K562 (cell line): ENCODE data around the gene ELMOD1. TPM values are rescaled to one million over a fixed set of nuclear protein-coding genes. Genes with fewer than 3 reads are reported as not detected.

Experiments used
- ATAC-seq: fragments of 200-7000 bp; cut with Tn5 transposase; 3 replicates; pipeline ENCODE4 v1.9.1; 2020; ENCODE audit warnings: moderate library complexity
- BruUV-seq: library from RNA; stranded (reverse); fragments of 400-500 nt; replicated peaks from 2 replicates; lab custom pipeline; 2021; lab: Mats Ljungman, UMichigan
- CTCF ChIA-PET: fragments of 300-600 bp; formaldehyde crosslinking; extraction: SDS; loops from one replicate; lab custom pipeline; 2021; ENCODE audit warnings: low intra/inter-chr PET ratio; lab: Yijun Ruan, JAX
- POLR2A ChIA-PET: fragments of 300-600, 350-650 bp; sonication (Branson Sonifier 250); formaldehyde crosslinking; extraction: SDS; loops from one replicate; lab custom pipeline; 2021; ENCODE audit warnings: antibody characterized with exemption, inconsistent platforms; lab: Yijun Ruan, JAX
- DNase-seq, 4 experiments: peaks; one replicate each; pipeline versions ENCODE4 v3.0.0 to v3.0.0-alpha.2; 2011 to 2018; ENCODE audit warnings: low spot score in 3 of 4, mixed read lengths in 3 of 4; ENCODE audit errors: extremely low read depth in 1 of 4
- FAIRE-seq: peaks from 2 replicates; lab custom pipeline; 2011; peaks lifted over from hg19 to GRCh38; lab: Jason Lieb, UNC
- H2AFZ ChIP-seq: 2 replicates; pipeline ENCODE4 v1.6.0; 2011; ENCODE audit warnings: low read depth, low read length, control low read depth, inconsistent platforms
- H3K27ac ChIP-seq: fragments of 200-600 bp; 3 replicates; pipeline ENCODE4 v1.8.0; 2011; ENCODE audit warnings: low read depth, mild to moderate bottlenecking, control low read depth, inconsistent platforms, low read length, moderate library complexity, mixed read lengths; ENCODE audit errors: extremely low read depth
- H3K27me3 ChIP-seq, 2 experiments: fragments of 300-600 bp in 1 of 2; 2 replicates in 1 of 2; 3 replicates in 1 of 2; pipeline versions ENCODE4 v1.6.0 to v1.8.0; 2011; ENCODE audit warnings: inconsistent platforms in 2 of 2, low read length in 2 of 2, mild to moderate bottlenecking in 1 of 2, mixed read lengths in 1 of 2, moderate library complexity in 1 of 2; ENCODE audit not compliant: control insufficient read depth in 2 of 2, insufficient read depth in 2 of 2
- H3K36me3 ChIP-seq: fragments of 300-600 bp; 3 replicates; pipeline ENCODE4 v1.8.0; 2011; ENCODE audit warnings: mild to moderate bottlenecking, low read length, inconsistent platforms; ENCODE audit not compliant: control insufficient read depth, insufficient read depth
- H3K4me1 ChIP-seq, 2 experiments: fragments of 200-600 bp in 1 of 2; replicated peaks in 1 of 2; 2 replicates in 1 of 2; 3 replicates in 1 of 2; pipeline versions ENCODE4 v1.5.1 to v1.8.0; 2011; ENCODE audit warnings: inconsistent platforms in 2 of 2, low read length in 2 of 2, mild to moderate bottlenecking in 1 of 2, mixed read lengths in 1 of 2, moderate library complexity in 1 of 2; ENCODE audit not compliant: control insufficient read depth in 2 of 2, insufficient read depth in 2 of 2
- H3K4me2 ChIP-seq: 2 replicates; pipeline ENCODE4 v1.6.1; 2011; ENCODE audit warnings: low read length, control low read depth, inconsistent platforms, mixed read lengths; ENCODE audit not compliant: insufficient read depth
- H3K4me3 ChIP-seq: fragments of 200-600 bp; sonication (generic), shearing (Covaris generic); 2 replicates; pipeline ENCODE4 v1.5.1; 2016; ENCODE audit warnings: control low read depth, inconsistent platforms
- H3K79me2 ChIP-seq: fragments of 200-600 bp; 3 replicates; pipeline ENCODE4 v1.8.0; 2011; ENCODE audit warnings: low read length, inconsistent platforms; ENCODE audit not compliant: control insufficient read depth, insufficient read depth
- H3K9ac ChIP-seq, 2 experiments: 2 replicates each; pipeline versions ENCODE4 v1.6.0 to v1.6.1; 2011; ENCODE audit warnings: low read depth in 2 of 2, low read length in 2 of 2, control low read depth in 1 of 2, inconsistent platforms in 1 of 2, mild to moderate bottlenecking in 1 of 2, mixed read lengths in 1 of 2; ENCODE audit not compliant: insufficient read depth in 1 of 2
- H3K9me1 ChIP-seq: one replicate; pipeline ENCODE4 v1.6.0; 2011; ENCODE audit warnings: inconsistent platforms, mild to moderate bottlenecking, low read length, moderate library complexity; ENCODE audit not compliant: control insufficient read depth, insufficient read depth
- H3K9me3 ChIP-seq: replicated peaks from 2 replicates; pipeline ENCODE4 v1.5.1; 2011; ENCODE audit warnings: low read depth, low read length, inconsistent platforms; ENCODE audit not compliant: control insufficient read depth, insufficient read depth
- H4K20me1 ChIP-seq: replicated peaks from 2 replicates; pipeline ENCODE4 v1.6.1; 2011; ENCODE audit warnings: low read length, inconsistent platforms, mixed read lengths; ENCODE audit not compliant: control insufficient read depth, insufficient read depth
- CBFA2T2 ChIP-seq: fragments of 450-650 bp; conservative IDR thresholded peaks from 2 replicates; pipeline ENCODE4 v1.6.1; 2017; ENCODE audit warnings: mild to moderate bottlenecking
- EP400 ChIP-seq: fragments of 450-650 bp; IDR thresholded peaks from 2 replicates; pipeline ENCODE4 v1.6.1; 2017; ENCODE audit warnings: antibody characterized with exemption, mild to moderate bottlenecking, moderate library complexity
- FOSL1 ChIP-seq: fragments of 200-800 bp; sonication (Bioruptor generic); conservative IDR thresholded peaks from 2 replicates; pipeline ENCODE4 v1.6.1; 2016; ENCODE audit warnings: missing genetic modification characterization, missing compliant biosample characterization
- RBM25 ChIP-seq: fragments of 200-400 bp; formaldehyde crosslinking; IDR thresholded peaks from 2 replicates; pipeline ENCODE4 v1.6.1; 2018; ENCODE audit warnings: low read length, low read depth, moderate library complexity; ENCODE audit not compliant: severe bottlenecking
- ZKSCAN8 ChIP-seq: fragments of 200-800 bp; sonication (Bioruptor generic); IDR thresholded peaks from 2 replicates; pipeline ENCODE4 v1.6.1; 2016; ENCODE audit warnings: missing genetic modification characterization, missing compliant biosample characterization
- ZNF316 ChIP-seq: fragments of 450-650 bp; IDR thresholded peaks from 2 replicates; pipeline ENCODE4 v1.6.1; 2016
- WGBS: fragments of 100-300 bp; shearing (Covaris generic); methylation state at CpG from one replicate; pipeline ENCODE4 v1.1.6; 2016; ENCODE audit warnings: low coverage, mixed read lengths; ENCODE audit not compliant: insufficient coverage; ENCODE audit errors: missing lambda C conversion rate; 5-methylcytosine and 5-hydroxymethylcytosine counted together
- in situ Hi-C: fragments of 300-500 bp; cut with MboI; formaldehyde crosslinking; loops from 4 replicates; pipeline ENCODE4 v1.15.0; 2018; ENCODE audit warnings: inconsistent platforms, mixed read lengths
- intact Hi-C: fragments of 100-400 bp; cut with micrococcal nuclease; formaldehyde crosslinking; loops from 2 replicates; pipeline ENCODE4 v1.14.2; 2022
- polyA plus RNA-seq, 8 experiments: library from polyadenylated mRNA; depleted of rRNA in 4 of 8; stranded (reverse) in 5 of 8; unstranded in 3 of 8; fragments of >200 nt; fragmentation: Nextera tagmentation in 2 of 8; fragmentation: Illumina TruSeq in 1 of 8; extraction: Ambion mirVana in 2 of 8; extraction: Trizol in 1 of 8; gene quantifications; 2 replicates each; pipeline versions ENCODE4 v1.2.1 to v1.2.3, GENCODE V29; 2011 to 2014; ENCODE audit warnings: inconsistent platforms in 1 of 8, missing spikeins in 1 of 8
- total RNA-seq, 7 experiments: library from RNA; depleted of rRNA in 6 of 7; stranded (reverse); fragments of >200 nt in 6 of 7; fragmentation: Illumina TruSeq in 2 of 7; extraction: Trizol in 2 of 7; gene quantifications; 2 replicates each; pipeline versions ENCODE4 v1.2.1 to v1.2.3, GENCODE V29; 2011 to 2021; ENCODE audit warnings: low replicate concordance in 1 of 7

The ELMOD1 gene
- total and polyA plus RNA-seq, 9 of the 15 experiments (the other 6 are each of a cell fraction or from before 2014, with no cell fraction given): not detected

DNA sequence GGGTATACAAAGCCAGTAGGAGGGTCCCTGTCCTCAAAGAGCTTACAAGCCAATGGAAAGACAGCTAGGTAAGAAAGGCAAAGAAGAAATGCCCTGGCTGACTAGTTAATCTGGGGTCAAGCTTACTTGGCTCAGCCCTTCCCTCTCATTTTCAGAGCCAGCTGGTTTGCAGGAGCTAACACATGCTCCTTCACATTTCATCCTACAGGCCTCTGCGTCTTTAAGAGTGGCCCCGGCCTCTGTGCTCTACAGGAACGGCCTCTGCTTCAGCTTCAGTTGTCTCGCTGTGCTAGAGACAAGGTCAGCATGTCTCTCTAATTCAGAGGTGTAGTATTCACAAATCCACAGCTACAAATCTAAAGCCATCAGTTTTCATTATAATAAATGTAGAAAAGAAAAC, 40.6 kb upstream of the ELMOD1 start:
- CTCF ChIA-PET: no interaction called here
- POLR2A ChIA-PET: interaction anchor here (1.0 kb wide), 1 partner anchor 139 kb away, joined by 3 read pairs; no protein-coding TSS in a partner anchor
- no peaks in the 10 kb centered on the region for H3K79me2 ChIP-seq
- no peaks in the 10 kb centered on the region for H3K9me1 ChIP-seq
- H3K4me2 ChIP-seq: no peak overlapping the region
- peaks cover 47% of the 10 kb centered on the region; the same call in 2 of the 3 replicates for H3K36me3 ChIP-seq
- no peak for TF ChIP-seq EP400
- no peak overlapping the region for H2AFZ ChIP-seq
- intact Hi-C loops (no loop called here), in situ Hi-C loops (loop anchor here (10.0 kb wide), 1 partner anchor 134 kb away; no protein-coding TSS in a partner anchor)
- H3K27ac ChIP-seq: no peak overlapping the region
- H3K9ac ChIP-seq: no peak overlapping the region
- no peak for ATAC-seq
- no peak for FAIRE-seq
- no peak for DNase-seq
- H3K4me3 ChIP-seq: no peak overlapping the region
- no peaks in the 10 kb centered on the region for H4K20me1 ChIP-seq
- BruUV-seq: no TSS peak
- 91% methylated on average over 4 of the region's 4 CpGs for WGBS
- H3K27me3 ChIP-seq: no peaks in the 10 kb centered on the region
- no peaks in the 10 kb centered on the region for H3K9me3 ChIP-seq
- no peaks in the 10 kb centered on the region for H3K4me1 ChIP-seq

DNA sequence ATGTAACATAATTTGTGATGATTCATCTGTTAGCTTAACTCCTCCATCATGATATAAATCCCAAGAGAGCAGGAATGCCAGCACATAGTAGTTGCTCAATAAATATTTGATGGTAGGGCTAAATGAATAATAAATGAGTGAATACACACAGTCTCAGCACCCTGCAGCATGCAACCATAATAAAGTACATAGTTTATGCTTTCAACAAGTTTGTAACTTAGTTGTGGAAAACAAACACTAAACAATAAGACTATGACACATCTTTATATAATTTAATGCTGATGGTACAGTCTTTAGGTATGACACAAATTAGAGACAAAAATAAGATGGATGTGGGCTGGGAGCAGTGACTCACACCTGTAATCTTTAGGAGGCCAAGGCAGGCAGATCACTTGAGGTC, 29.3 kb upstream of the ELMOD1 start:
- in situ Hi-C loops: no loop called here
- Histone ChIP-seq H3K9me3 (no peaks in the 10 kb centered on the region), H3K9ac (no peak overlapping the region), H3K27me3 (no peaks in the 10 kb centered on the region)
- POLR2A ChIA-PET: no interaction called here
- TF ChIP-seq RBM25 (peak; percentile 28), ZKSCAN8 (CRISPR knock-in tag) (no peak), CBFA2T2 (0 out of 2 replicates have a peak, but pooled peaks have one; percentile 13), ZNF316 (peak; percentile 58), FOSL1 (tag) (no peak)
- TF ChIP-seq, all 486 proteins: peak for 3
- H3K9me1 ChIP-seq: no peaks in the 10 kb centered on the region
- no peak overlapping the region for H3K4me2 ChIP-seq
- no TSS peak for BruUV-seq
- CTCF ChIA-PET: no interaction called here
- intact Hi-C loops: loop anchor here (5.0 kb wide), 1 partner anchor 211 kb away; no protein-coding TSS in a partner anchor
- no peak overlapping the region for H3K4me3 ChIP-seq
- H3K27ac ChIP-seq: no peak overlapping the region
- peaks cover 5 to 19% of the 10 kb centered on the region in 2 experiments for H3K4me1 ChIP-seq
- H3K79me2 ChIP-seq: peaks cover 33% of the 10 kb centered on the region
- DNase-seq (peak in 1 of 4 experiments; percentile 16), ATAC-seq (no peak), FAIRE-seq (no peak)
- H2AFZ ChIP-seq: no peak overlapping the region
- no peaks in the 10 kb centered on the region for H4K20me1 ChIP-seq
- H3K36me3 ChIP-seq: peaks cover 15% of the 10 kb centered on the region; the same call in 2 of the 3 replicates
